RWPE1 (cell line): ENCODE results near the gene INPP4B.
A peak's percentile ranks its signal among the peaks of the same experiment; 100 is the strongest.

Experiments used
- CTCF ChIA-PET: fragments of 350-600 bp; sonication (Branson Sonifier 250); formaldehyde crosslinking; extraction: SDS; loops from one replicate; lab custom pipeline; 2021; lab: Yijun Ruan, JAX
- POLR2A ChIA-PET: fragments of 400-600 bp; formaldehyde crosslinking; extraction: SDS; loops from one replicate; lab custom pipeline; 2020; ENCODE audit warnings: antibody characterized with exemption; ENCODE audit not compliant: low non-redundant PET; lab: Yijun Ruan, JAX
- DNase-seq: peaks from one replicate; pipeline ENCODE4 v3.0.0; 2012; ENCODE audit warnings: low spot score
- H3K27ac ChIP-seq: fragments of 450-650 bp; 2 replicates; pipeline ENCODE4 v1.5.1; 2017
- TF ChIP-seq, protein P1 (sequence below): fragments of 450-650 bp; conservative IDR thresholded peaks from 2 replicates; pipeline ENCODE4 v1.5.1; 2017; ENCODE audit warnings: low read depth, mild to moderate bottlenecking

The INPP4B gene

GRCh38 chr4:142100941-142101340, 745.2 kb downstream of the INPP4B start:
- POLR2A ChIA-PET, result no interaction called here
- CTCF ChIA-PET, result no interaction called here
- TF ChIP-seq, protein P1, sequence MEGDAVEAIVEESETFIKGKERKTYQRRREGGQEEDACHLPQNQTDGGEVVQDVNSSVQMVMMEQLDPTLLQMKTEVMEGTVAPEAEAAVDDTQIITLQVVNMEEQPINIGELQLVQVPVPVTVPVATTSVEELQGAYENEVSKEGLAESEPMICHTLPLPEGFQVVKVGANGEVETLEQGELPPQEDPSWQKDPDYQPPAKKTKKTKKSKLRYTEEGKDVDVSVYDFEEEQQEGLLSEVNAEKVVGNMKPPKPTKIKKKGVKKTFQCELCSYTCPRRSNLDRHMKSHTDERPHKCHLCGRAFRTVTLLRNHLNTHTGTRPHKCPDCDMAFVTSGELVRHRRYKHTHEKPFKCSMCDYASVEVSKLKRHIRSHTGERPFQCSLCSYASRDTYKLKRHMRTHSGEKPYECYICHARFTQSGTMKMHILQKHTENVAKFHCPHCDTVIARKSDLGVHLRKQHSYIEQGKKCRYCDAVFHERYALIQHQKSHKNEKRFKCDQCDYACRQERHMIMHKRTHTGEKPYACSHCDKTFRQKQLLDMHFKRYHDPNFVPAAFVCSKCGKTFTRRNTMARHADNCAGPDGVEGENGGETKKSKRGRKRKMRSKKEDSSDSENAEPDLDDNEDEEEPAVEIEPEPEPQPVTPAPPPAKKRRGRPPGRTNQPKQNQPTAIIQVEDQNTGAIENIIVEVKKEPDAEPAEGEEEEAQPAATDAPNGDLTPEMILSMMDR, result no peak
- no peak for DNase-seq
- H3K27ac ChIP-seq, result no peak overlapping the region

DNA sequence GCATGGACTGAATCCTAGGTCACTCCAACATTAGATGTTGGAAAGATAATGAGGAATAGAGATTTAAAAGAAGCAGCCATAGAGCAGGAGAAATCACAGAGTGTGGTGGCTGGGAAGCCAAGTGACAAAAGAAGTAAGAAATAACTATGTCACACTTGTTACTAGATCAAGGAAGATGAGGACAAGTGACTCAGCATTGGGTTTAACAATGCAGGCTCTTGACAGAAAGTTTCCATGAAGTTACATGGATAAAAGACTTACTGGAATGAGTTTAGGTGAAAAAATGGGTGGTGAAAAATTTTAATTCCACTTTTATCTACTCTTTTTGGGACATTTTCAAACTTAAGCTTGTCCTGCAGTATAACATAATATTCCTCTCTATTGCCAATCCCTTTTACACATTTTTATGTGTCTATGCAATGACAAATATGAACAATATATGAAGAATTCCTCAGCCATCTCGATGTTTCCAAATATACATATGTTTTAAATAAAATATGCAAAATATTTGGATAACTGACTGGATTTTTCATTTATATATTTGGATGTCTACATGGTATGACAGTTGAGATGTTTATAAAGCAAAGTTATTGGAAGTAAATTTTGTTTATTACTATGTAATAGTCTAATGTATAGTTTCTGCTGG, 747.1 kb downstream of the INPP4B start:
- ChIA-PET CTCF (no interaction called here), POLR2A (no interaction called here)
- H3K27ac ChIP-seq, result no peak overlapping the region

DNA sequence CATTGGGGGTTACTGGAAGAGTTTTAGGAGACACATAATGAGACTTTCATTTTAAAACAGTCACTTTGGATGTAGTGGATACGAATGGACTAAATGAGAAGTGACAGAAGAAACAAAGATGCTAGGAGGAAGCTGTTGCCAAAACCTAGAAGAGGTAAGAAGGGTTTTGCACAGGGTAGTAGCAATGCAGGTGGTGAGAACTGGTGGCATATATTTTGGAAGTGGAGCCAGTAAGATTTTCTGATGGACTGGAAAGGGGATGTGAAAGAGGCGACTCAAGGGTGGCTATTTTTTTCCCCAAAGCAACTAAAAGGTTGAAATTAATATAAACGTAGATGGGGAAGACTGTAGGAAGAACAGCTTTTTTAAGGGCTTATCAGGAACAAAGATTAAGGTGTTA, 747.7 kb downstream of the INPP4B start:
- ChIA-PET POLR2A (no interaction called here), CTCF (no interaction called here)
- H3K27ac ChIP-seq, result no peak overlapping the region
- TF ChIP-seq, protein P1, result no peak
- DNase-seq, result no peak

More for the DNA sequence above, 747.1 kb downstream of the INPP4B start:
- DNase-seq, result no peak
- TF ChIP-seq, protein P1, result no peak

- POLR2A ChIA-PET, result no interaction called here
- H3K27ac ChIP-seq, result peak overlapping the region; percentile 47; the same call in 1 of the 2 replicates
- DNase-seq, result no peak
- TF ChIP-seq, protein P1, result no peak
- CTCF ChIA-PET, result no interaction called here
These were observed 749.1 kb downstream of the INPP4B start for GRCh38 chr4:142097015-142097414.

DNA sequence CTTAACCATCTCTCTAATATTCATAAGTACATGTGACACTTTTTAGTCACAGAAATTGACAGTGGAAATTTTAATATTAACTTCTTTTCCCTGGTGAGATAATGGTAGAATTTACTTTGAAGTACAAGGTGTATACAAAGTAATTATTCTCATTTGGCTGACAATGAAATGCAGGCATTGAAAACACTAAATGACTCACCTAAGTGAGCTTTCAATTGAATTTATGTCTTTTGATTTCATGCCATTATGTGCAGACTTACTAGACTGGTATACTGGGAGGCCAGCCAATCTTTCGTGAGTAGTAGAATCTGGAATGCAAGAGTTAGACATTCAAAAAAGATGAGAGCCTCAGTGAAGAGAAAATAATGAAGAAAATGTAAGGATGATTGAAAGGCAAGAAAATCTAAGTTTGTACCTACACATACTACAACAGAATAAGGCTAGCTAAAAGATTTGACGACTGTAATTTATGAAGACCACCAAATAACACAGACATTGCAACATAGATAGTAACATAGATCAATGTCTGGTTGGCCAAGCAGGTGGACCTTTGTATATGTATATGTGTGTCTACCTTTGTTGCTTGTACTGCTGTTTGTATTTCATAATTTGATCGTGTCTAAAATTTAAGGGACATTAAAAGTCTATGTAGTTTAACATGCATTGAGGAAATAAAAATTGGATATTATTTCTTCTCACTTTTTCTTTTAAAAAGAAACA, 750.1 kb downstream of the INPP4B start:
- H3K27ac ChIP-seq, result no peak overlapping the region
- ChIA-PET CTCF (interaction anchor here (0.6 kb wide), 2 partner anchors 639 to 1250 kb away, joined by 3 to 4 read pairs; no protein-coding TSS in a partner anchor), POLR2A (no interaction called here)
- peak; percentile 85 for DNase-seq
- TF ChIP-seq, protein P1, result no peak

DNA sequence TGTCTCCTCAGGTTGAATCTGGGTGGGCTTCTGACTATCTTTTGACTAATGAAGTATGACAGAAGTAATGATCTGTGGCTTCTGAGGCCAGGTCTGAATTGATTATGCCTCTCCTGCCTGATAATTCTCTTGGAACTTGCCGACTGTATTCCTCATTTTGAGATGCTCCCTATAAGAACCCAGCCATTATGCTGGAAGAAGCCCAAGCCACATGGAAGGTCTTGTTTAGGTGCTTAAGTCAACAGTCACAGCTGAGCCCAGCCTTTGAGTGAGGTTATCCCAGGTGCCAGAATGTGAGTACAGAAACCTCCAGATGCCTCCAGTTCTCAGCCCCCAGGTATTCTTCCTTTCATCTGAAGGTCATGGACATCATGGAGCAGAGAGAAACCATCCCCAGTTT, 753.2 kb downstream of the INPP4B start:
- TF ChIP-seq, protein P1, result no peak
- CTCF ChIA-PET, result no interaction called here
- no peak for DNase-seq
- H3K27ac ChIP-seq, result no peak overlapping the region
- POLR2A ChIA-PET, result no interaction called here
